HG03135 (cell line): ENCODE measurements around the gene PCDHGC3.
"Not testable (repeated sequence)": the region's sequence is repeated elsewhere in the genome, so short reads cannot be mapped to it uniquely, and the experiment has no call there.

Source experiments
- ATAC-seq: cut with Tn5 transposase; IDR thresholded peaks from one replicate; pipeline ENCODE4 v1.9.1; 2021; ENCODE audit warnings: mild to moderate bottlenecking, moderate library complexity; ENCODE audit not compliant: unreplicated experiment

PCDHGC3 gene

DNA sequence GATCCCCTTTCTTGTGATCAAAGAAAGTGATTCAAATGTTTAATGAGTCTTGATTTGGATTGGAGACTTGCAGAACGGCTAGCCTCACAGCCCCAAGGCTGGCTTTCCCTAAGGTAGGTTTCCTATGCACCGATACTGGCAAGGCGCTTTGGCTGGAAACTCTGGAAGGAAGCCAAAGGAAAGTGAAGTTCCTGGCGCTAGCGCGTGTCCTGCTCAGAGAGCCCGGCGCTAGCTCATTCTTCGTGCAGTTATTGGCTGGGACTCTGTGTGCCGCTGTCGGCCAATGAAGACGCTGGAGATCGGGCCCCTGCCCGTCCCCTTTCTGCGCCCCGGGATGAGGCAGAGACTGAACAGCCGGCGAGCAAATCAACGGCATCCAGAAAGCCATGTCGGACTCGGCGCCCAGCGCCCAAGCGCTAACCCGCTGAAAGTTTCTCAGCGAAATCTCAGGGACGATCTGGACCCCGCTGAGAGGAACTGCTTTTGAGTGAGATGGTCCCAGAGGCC, at the start of gene PCDHGC3:
Gene PCDHGC3 (plus strand): TSS at position 342 of the 507 bp plus-strand sequence. CDS start 151 bp downstream, at position 493.
- ATAC-seq, result peak; percentile 96

GRCh38 chr5:141427783-141428426, 47.9 kb upstream of the PCDHGC3 start:
- no peak for ATAC-seq

- peak; percentile 73 for ATAC-seq
Observed at GRCh38 chr5:141430332-141431113, 45.2 kb upstream of the PCDHGC3 start, which contains the start of gene PCDHGA12. TSS of gene PCDHGA12 (plus strand) at chr5:141430507. CDS start at chr5:141430760, 253 bp downstream.

GRCh38 chr5:141431286-141431685, 44.5 kb upstream of the PCDHGC3 start:
- ATAC-seq, result peak; percentile 53

DNA sequence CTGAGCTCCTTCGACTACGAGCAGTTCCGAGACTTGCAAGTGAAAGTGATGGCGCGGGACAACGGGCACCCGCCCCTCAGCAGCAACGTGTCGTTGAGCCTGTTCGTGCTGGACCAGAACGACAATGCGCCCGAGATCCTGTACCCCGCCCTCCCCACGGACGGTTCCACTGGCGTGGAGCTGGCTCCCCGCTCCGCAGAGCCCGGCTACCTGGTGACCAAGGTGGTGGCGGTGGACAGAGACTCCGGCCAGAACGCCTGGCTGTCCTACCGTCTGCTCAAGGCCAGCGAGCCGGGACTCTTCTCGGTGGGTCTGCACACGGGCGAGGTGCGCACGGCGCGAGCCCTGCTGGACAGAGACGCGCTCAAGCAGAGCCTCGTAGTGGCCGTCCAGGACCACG, 43.5 kb upstream of the PCDHGC3 start:
- not testable (repeated sequence) for ATAC-seq

DNA sequence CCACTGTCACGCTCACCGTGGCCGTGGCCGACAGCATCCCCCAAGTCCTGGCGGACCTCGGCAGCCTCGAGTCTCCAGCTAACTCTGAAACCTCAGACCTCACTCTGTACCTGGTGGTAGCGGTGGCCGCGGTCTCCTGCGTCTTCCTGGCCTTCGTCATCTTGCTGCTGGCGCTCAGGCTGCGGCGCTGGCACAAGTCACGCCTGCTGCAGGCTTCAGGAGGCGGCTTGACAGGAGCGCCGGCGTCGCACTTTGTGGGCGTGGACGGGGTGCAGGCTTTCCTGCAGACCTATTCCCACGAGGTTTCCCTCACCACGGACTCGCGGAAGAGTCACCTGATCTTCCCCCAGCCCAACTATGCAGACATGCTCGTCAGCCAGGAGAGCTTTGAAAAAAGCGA, 43.0 kb upstream of the PCDHGC3 start:
- ATAC-seq, result not testable (repeated sequence)

GRCh38 chr5:141434006-141434405, 41.8 kb upstream of the PCDHGC3 start:
- ATAC-seq, result no peak

- no peak for ATAC-seq
Observed at GRCh38 chr5:141437221-141437620, 38.5 kb upstream of the PCDHGC3 start.

- ATAC-seq, result no peak
Observed at GRCh38 chr5:141439411-141440141, 36.2 kb upstream of the PCDHGC3 start.

DNA sequence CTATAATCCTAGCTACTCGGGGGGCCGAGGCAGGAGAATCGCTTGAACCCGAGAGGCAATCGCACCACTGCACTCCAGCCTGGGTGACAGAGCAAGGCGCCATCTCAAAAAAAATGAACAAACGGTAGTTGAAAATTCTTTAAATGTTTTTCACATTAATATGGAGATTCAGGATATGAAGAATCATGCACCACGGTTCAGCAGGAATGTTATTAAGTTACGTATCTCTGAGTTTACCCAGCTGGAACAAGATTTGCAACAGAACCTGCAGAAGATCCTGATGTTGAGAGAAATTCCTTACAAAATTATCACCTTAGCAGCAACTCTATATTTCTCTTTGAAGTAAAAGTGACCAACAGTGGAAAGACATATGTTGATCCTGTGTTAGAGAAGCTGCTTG, 35.4 kb upstream of the PCDHGC3 start:
- no peak for ATAC-seq

GRCh38 chr5:141441571-141442170, 34.1 kb upstream of the PCDHGC3 start:
- no peak for ATAC-seq

- ATAC-seq, result no peak
Observed at GRCh38 chr5:141465351-141465750, 10.4 kb upstream of the PCDHGC3 start.

DNA sequence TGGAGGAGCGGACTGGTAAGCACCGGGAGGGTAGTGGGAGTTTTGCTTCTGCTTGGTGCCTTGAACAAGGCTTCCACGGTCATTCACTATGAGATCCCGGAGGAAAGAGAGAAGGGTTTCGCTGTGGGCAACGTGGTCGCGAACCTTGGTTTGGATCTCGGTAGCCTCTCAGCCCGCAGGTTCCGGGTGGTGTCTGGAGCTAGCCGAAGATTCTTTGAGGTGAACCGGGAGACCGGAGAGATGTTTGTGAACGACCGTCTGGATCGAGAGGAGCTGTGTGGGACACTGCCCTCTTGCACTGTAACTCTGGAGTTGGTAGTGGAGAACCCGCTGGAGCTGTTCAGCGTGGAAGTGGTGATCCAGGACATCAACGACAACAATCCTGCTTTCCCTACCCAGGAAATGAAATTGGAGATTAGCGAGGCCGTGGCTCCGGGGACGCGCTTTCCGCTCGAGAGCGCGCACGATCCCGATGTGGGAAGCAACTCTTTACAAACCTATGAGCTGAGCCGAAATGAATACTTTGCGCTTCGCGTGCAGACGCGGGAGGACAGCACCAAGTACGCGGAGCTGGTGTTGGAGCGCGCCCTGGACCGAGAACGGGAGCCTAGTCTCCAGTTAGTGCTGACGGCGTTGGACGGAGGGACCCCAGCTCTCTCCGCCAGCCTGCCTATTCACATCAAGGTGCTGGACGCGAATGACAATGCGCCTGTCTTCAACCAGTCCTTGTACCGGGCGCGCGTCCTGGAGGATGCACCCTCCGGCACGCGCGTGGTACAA, 556 bp downstream of the PCDHGC3 start:
- ATAC-seq, result peak; percentile 22

- no peak for ATAC-seq
Observed at GRCh38 chr5:141477044-141477575, 1.3 kb downstream of the PCDHGC3 start.

GRCh38 chr5:141477815-141478214, 2.0 kb downstream of the PCDHGC3 start:
- no peak for ATAC-seq

DNA sequence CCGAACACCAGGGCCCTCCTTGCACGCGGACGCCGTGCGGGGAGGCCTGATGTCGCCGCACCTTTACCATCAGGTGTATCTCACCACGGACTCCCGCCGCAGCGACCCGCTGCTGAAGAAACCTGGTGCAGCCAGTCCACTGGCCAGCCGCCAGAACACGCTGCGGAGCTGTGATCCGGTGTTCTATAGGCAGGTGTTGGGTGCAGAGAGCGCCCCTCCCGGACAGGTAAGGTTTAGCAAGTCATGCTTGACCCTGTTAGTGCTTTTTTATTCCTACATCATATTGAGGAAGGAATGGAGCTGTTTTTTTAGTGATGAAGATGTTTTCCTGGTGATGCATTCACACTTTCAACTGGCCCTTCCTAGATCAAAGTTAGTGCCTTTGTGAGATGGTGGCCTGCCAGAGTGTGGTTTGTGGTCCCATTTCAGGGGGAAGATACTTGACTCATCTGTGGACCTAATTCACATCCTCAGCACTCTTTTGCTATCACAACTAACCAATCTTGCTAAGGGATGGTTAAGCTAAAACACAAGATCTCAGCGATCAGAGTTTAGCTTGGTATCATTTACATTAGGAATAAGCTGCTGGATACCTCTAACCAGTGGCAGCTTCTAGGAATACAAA, 2.7 kb downstream of the PCDHGC3 start:
- ATAC-seq, result no peak

DNA sequence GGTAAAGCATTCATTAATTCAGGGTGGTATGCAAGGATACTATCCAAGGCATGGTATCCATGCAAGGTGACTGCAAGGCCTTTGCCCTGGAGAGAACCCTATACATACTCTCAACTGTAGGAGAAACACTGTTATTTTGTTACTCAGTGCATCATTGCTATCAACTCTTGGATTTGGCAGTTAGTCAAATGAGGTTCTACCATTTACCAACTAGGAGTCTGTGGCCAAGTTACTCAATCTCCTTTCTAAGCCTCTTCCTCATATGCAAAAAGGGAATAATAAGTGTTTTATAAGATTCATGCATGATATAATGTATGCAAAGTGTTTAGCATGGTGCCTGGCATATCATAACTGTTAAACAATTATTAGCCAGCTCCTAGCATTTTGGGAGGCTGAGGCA, 4.0 kb downstream of the PCDHGC3 start:
- no peak for ATAC-seq

DNA sequence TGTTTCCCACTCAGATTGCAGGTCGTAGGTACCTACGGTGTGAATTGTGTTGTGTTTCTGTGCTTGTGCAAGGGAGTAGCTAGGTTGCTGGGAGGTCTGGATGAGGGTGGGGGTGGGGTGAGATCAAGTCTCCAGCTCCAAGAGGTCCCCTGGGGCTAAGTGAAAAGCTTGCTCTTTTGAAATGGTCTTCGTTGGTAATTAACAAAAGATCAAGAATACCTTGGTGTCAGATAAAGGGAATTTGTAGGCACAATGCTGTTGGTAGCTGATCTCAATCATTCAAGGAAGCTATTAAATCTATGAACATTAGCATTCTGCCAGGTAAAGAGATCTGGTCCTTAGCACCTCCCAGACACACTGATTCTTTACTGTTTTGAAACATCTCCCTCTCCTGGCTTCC, 8.1 kb downstream of the PCDHGC3 start:
- ATAC-seq, result no peak

DNA sequence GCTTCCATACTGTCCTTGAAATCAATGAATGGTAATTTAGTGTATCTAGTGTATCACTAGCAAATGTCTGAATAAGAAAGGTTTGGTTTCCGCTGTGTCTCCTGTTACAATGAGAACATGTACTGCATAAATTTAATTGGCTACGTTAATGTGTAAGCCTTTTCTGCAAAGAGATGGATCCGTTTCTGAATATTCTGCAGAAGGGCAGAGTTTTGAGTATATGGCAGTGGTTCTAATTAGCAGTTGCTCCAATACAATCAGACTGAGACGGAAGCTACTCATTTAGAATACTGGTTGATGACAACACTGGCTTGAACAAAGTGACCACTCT, 8.5 kb downstream of the PCDHGC3 start:
- no peak for ATAC-seq
